Measurements from ENCODE around the gene DLGAP4.

- no peak for TF ChIP-seq CTCF (IDR thresholded peaks at IDR 0.05; ENCODE audit: insufficient read depth, low read length, poor library complexity, severe bottlenecking)
- TF ChIP-seq EZH2phosphoT487 (conservative IDR thresholded peaks at IDR 0.05; ENCODE audit: low read length) = no peak
These were observed 34.5 kb downstream of the DLGAP4 start for GRCh38 chr20:36340593-36340990.
